ENCODE results near the gene ANP32D.

- TF ChIP-seq CTCF (IDR thresholded peaks at IDR 0.05): no peak
- no peak for TF ChIP-seq POLR2A (IDR thresholded peaks at IDR 0.05)
These were observed 13.1 kb upstream of the ANP32D start for GRCh38 chr12:48459259-48459658.

Measured in lower leg skin (tissue), 3 donors.